ENCODE measurements around the gene MAML2.

DNA sequence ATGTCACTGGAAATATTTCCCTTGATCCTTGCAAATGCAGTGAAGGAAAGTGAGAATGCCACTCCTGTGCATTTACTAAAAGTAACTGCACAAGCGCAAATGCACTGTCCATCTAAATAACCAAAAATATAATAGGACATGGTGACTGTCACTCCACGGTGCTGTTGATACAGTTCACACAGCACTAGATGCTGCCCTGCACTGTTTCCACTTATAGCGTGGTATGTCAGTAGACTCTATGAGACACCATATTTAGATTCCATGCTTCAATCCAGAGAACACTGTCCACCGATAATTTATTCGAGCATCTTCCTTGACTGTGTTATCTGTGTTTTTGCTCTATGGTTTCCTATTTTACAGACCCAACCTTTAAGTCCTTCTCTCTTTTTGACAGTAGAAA is 125.8 kb downstream of the MAML2 start:
- TF ChIP-seq GATA2 (IDR thresholded peaks at IDR 0.05; ENCODE audit: low read depth, low read length) (no peak), GATA3 (IDR thresholded peaks at IDR 0.05; ENCODE audit: low read depth, low read length) (no peak)
